ENCODE data around the gene BCL11B. TPM values are rescaled to one million over a fixed set of nuclear protein-coding genes. Genes with fewer than 3 reads are reported as not detected.

The BCL11B gene
- total RNA-seq, 1 donor from 2014 or later: 2.6 TPM

DNA sequence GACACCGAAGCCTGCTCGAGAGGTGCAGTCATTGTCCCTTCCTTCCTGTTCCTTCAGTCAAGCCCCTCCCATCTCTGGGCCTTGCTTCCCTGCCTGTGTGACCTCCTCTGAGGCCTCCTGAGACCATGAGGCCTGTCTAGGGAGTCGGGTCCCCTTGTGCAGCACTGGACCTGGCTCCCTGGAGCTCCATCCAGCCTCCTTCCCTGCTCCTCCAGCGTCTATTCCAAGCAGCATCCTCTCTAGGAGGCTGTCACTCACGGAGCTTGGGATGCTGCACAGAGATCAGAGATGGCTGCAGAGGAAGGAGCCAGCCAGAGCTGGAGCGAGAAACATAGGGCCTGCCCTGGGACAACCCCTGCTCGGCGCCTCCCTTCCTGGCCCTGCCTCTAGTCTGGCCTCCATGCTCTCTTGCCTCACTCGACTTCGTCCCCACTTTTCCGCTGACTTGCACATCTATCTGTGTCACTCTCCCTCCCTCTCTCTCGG is 142.7 kb downstream of the BCL11B start:
- Mint-ChIP-seq H3K4me1 (ENCODE audit: low read depth, unreplicated experiment) (peaks cover 11% of the 10 kb centered on the region), H3K27ac (ENCODE audit: unreplicated experiment) (no peak overlapping the region), H3K9me3 (ENCODE audit: unreplicated experiment) (peaks cover 3% of the 10 kb centered on the region), H3K36me3 (ENCODE audit: unreplicated experiment) (no peaks in the 10 kb centered on the region), H3K4me3 (ENCODE audit: unreplicated experiment) (no peak overlapping the region), H3K27me3 (ENCODE audit: unreplicated experiment) (no peaks in the 10 kb centered on the region)
- TF ChIP-seq, protein P1, sequence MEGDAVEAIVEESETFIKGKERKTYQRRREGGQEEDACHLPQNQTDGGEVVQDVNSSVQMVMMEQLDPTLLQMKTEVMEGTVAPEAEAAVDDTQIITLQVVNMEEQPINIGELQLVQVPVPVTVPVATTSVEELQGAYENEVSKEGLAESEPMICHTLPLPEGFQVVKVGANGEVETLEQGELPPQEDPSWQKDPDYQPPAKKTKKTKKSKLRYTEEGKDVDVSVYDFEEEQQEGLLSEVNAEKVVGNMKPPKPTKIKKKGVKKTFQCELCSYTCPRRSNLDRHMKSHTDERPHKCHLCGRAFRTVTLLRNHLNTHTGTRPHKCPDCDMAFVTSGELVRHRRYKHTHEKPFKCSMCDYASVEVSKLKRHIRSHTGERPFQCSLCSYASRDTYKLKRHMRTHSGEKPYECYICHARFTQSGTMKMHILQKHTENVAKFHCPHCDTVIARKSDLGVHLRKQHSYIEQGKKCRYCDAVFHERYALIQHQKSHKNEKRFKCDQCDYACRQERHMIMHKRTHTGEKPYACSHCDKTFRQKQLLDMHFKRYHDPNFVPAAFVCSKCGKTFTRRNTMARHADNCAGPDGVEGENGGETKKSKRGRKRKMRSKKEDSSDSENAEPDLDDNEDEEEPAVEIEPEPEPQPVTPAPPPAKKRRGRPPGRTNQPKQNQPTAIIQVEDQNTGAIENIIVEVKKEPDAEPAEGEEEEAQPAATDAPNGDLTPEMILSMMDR (IDR thresholded peaks at IDR 0.05; ENCODE audit: partially characterized antibody, unreplicated experiment): no peak
- no peak for DNase-seq

DNA sequence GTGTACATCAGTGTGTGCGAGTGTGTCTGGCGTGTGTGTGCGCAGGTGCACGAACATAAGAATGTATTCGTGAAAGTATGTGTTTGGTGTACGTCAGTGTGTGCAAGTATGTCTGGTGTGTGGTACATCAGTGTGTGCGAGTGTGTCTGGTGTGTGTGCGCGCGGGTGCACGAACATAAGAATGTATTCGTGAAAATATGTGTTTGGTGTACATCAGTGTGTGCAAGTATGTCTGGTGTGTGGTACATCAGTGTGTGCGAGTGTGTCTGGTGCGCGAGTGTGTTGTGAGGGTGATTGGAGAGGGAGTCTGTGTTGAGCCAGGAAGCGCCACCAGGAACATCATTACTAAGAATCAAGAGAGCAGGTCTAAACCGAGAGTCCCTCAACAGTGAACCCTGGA is 143.8 kb downstream of the BCL11B start:
- peaks cover 3% of the 10 kb centered on the region for H3K9me3 Mint-ChIP-seq (ENCODE audit: unreplicated experiment)
- no peak overlapping the region for H3K4me3 Mint-ChIP-seq (ENCODE audit: unreplicated experiment)
- H3K27me3 Mint-ChIP-seq (ENCODE audit: unreplicated experiment): no peaks in the 10 kb centered on the region
- no peaks in the 10 kb centered on the region for H3K36me3 Mint-ChIP-seq (ENCODE audit: unreplicated experiment)
- peaks cover 5% of the 10 kb centered on the region for H3K4me1 Mint-ChIP-seq (ENCODE audit: low read depth, unreplicated experiment)
- no peak for DNase-seq
- TF ChIP-seq, protein P1 (IDR thresholded peaks at IDR 0.05; ENCODE audit: partially characterized antibody, unreplicated experiment): no peak
- H3K27ac Mint-ChIP-seq (ENCODE audit: unreplicated experiment): no peak overlapping the region

DNA sequence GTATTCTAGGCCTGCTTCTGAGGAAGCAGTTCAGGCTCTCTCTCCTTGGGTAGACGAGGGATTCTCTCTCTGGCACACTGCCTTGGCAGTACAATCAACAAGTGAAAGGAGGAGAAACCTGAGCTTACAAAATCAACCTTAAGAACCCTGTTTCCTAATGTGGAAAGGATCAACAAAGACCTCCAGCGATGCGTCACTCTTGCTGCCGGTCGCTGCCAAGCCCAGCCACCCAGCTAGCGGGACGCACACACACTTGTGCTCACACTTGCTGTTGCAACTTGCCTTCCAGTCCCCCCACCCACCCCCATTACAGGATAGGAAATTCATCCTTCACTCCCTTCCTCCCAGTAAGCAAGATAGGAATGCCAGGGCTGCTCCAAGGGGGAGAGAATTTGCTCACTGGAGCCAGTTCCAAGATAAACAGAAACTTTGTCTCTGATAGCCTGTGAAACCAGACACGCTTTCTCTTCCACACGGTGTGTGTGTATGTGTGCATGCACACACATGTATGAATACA is 144.3 kb downstream of the BCL11B start:
- Mint-ChIP-seq H3K9me3 (ENCODE audit: unreplicated experiment) (peaks cover 3% of the 10 kb centered on the region), H3K27ac (ENCODE audit: unreplicated experiment) (no peak overlapping the region), H3K27me3 (ENCODE audit: unreplicated experiment) (no peaks in the 10 kb centered on the region), H3K36me3 (ENCODE audit: unreplicated experiment) (no peaks in the 10 kb centered on the region), H3K4me1 (ENCODE audit: low read depth, unreplicated experiment) (no peaks in the 10 kb centered on the region), H3K4me3 (ENCODE audit: unreplicated experiment) (no peak overlapping the region)
- TF ChIP-seq, protein P1 (IDR thresholded peaks at IDR 0.05; ENCODE audit: partially characterized antibody, unreplicated experiment): no peak
- DNase-seq: no peak

DNA sequence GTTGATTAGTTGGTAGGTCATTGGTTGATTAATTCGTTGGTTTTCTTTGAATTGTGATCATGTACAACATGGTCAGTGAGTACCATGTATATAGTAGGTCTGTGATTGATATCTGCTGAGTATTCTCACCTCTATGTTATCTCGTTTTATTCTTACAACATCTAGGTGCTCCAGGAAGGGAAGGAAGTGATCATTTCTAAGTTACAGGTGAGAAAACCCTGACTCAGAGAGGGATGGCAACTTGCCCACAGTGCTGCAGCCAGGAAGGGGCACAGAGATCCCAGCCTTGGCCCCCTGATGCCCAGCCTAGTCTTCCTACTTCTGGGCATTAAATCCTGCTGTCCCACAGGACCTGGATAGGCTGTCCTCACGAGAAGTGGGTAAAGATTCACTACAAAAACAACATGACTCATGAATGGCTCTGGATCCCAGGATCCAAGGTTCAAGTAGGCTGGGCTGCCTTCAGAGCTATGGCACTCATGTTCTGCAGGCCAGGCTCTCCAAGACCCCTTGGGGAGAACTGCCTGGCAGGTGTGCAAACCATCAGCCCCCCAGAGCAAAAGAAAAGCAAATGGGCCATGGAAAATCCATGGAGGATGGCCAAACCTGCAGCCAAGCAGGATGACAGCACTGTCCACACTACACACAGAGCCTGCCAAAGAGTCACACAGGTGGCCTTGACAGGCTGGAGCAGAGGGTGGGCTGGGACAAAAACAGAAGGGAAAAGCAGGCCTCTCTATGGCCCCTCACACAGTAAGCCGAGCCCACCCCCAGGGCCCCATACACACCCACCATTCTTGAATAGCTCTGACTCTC is 146.2 kb downstream of the BCL11B start:
- no peaks in the 10 kb centered on the region for H3K27me3 Mint-ChIP-seq (ENCODE audit: unreplicated experiment)
- no peak for DNase-seq
- peak overlapping the region; percentile 5 for H3K27ac Mint-ChIP-seq (ENCODE audit: unreplicated experiment)
- peaks cover 2% of the 10 kb centered on the region for H3K9me3 Mint-ChIP-seq (ENCODE audit: unreplicated experiment)
- TF ChIP-seq, protein P1 (IDR thresholded peaks at IDR 0.05; ENCODE audit: partially characterized antibody, unreplicated experiment): no peak
- H3K36me3 Mint-ChIP-seq (ENCODE audit: unreplicated experiment): no peaks in the 10 kb centered on the region
- no peak overlapping the region for H3K4me3 Mint-ChIP-seq (ENCODE audit: unreplicated experiment)
- no peaks in the 10 kb centered on the region for H3K4me1 Mint-ChIP-seq (ENCODE audit: low read depth, unreplicated experiment)

DNA sequence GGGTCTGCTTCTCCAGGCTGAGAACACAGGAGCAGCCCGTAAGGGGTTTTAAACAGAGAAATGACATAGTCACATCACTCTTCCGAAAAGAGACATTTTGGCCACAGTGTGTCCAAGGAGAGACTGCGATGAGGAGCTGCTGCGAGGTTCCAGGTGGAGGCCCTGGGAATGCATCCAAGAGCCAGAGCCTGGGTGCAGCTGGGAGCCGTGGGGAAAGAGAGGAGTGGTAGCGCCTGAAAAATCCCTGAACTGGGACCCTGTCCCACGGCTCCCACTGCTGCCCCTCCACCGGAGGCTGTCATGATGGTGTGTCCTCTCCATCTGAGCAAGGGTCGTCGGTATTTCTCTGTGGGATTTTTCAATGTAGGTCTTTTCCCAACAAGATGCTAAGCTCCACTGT is 146.9 kb downstream of the BCL11B start:
- Mint-ChIP-seq H3K4me1 (ENCODE audit: low read depth, unreplicated experiment) (no peaks in the 10 kb centered on the region), H3K27ac (ENCODE audit: unreplicated experiment) (peak overlapping the region; percentile 5), H3K36me3 (ENCODE audit: unreplicated experiment) (no peaks in the 10 kb centered on the region), H3K27me3 (ENCODE audit: unreplicated experiment) (no peaks in the 10 kb centered on the region), H3K9me3 (ENCODE audit: unreplicated experiment) (peaks cover 2% of the 10 kb centered on the region), H3K4me3 (ENCODE audit: unreplicated experiment) (no peak overlapping the region)
- no peak for DNase-seq
- TF ChIP-seq, protein P1 (IDR thresholded peaks at IDR 0.05; ENCODE audit: partially characterized antibody, unreplicated experiment): no peak

All from glutamatergic neuron (in vitro differentiated cells).